Gastrocnemius medialis (tissue), 4 donors: ENCODE measurements around the gene PDE4D.

Experiments
- CTCF ChIP-seq, 5 experiments: fragments of 450-650 bp in 3 of 5; fragments of 200-600 bp in 2 of 5; sonication (generic) in 2 of 5; IDR thresholded peaks in 4 of 5; conservative IDR thresholded peaks in 1 of 5; 1 replicate in 4 of 5; 2 replicates in 1 of 5; pipeline ENCODE4 v1.5.1; 2016 to 2019; ENCODE audit warnings: antibody characterized with exemption in 5 of 5, mild to moderate bottlenecking in 3 of 5, moderate library complexity in 3 of 5
- POLR2A ChIP-seq, 2 donors: fragments of 450-650 bp; IDR thresholded peaks; one replicate each; pipeline ENCODE4 v1.6.1; 2017; ENCODE audit warnings: antibody characterized with exemption in 2 of 2, mild to moderate bottlenecking in 2 of 2, moderate library complexity in 2 of 2

DNA sequence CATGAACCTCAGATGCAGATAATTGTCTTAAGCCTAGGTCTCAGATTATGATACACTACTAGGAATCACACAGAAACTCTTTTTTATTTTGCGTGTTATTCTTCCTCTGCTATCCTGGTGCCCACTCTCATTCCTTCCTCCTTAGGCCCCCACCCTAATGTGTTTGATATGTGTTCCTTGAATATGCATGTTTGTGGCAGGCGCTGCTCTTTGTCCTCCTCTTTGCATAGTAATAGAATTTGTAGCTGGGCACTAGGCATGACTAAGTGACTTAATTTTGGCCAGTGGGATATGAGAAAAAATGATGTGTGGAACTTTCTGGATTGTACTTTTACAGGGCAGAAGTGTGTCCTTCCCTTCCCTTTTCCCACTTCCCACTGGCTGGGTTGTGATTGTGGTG is 965.6 kb downstream of the PDE4D start:
- TF ChIP-seq CTCF (IDR thresholded peaks at IDR 0.05 in 4 of 5, conservative IDR thresholded peaks at IDR 0.05 in 1 of 5) (no peak), POLR2A (IDR thresholded peaks at IDR 0.05) (no peak)
